NT2/D1 (cell line): ENCODE measurements around the gene FAM167B.
A peak's percentile ranks its signal among the peaks of the same experiment; 100 is the strongest.

Experiments used
- DNase-seq: peaks from one replicate; pipeline ENCODE4 v3.0.0-alpha.2; 2011; ENCODE audit warnings: low read depth, low spot score
- H3K27me3 ChIP-seq: 2 replicates; pipeline ENCODE4 v1.6.0; 2011; ENCODE audit warnings: mild to moderate bottlenecking; ENCODE audit not compliant: insufficient read length, insufficient read depth
- H3K36me3 ChIP-seq: 2 replicates; pipeline ENCODE4 v1.6.1; 2011; ENCODE audit warnings: mild to moderate bottlenecking, low read length, mixed read lengths; ENCODE audit not compliant: insufficient read depth, insufficient read length
- H3K4me1 ChIP-seq: 2 replicates; pipeline ENCODE4 v1.5.1; 2011; ENCODE audit not compliant: insufficient read depth, insufficient read length
- H3K4me3 ChIP-seq: 2 replicates; pipeline ENCODE4 v1.5.1; 2011; ENCODE audit warnings: low read depth; ENCODE audit not compliant: insufficient read length
- H3K9ac ChIP-seq: 2 replicates; pipeline ENCODE4 v1.6.0; 2011; ENCODE audit warnings: low read depth; ENCODE audit not compliant: insufficient read length
- H3K9me3 ChIP-seq: 2 replicates; pipeline ENCODE4 v1.5.1; 2011; ENCODE audit warnings: mild to moderate bottlenecking, low read length; ENCODE audit not compliant: insufficient read depth
- SUZ12 ChIP-seq: IDR thresholded peaks from 2 replicates; pipeline ENCODE4 v1.6.1; 2011; ENCODE audit not compliant: insufficient read length, insufficient read depth; ENCODE audit errors: extremely low read depth
- YY1 ChIP-seq: IDR thresholded peaks from 2 replicates; pipeline ENCODE4 v1.6.1; 2011; ENCODE audit not compliant: insufficient read length, insufficient read depth
- ZNF274 ChIP-seq: IDR thresholded peaks from 2 replicates; pipeline ENCODE4 v1.6.1; 2011; ENCODE audit warnings: mild to moderate bottlenecking, low read depth, low read length

The FAM167B gene

GRCh38 chr1:32246888-32247273 is at the start of gene FAM167B:
TSS of gene FAM167B (plus strand) at chr1:32247222. CDS start at chr1:32247422, 200 bp downstream.
- H3K9me3 ChIP-seq, result no peaks in the 10 kb centered on the region
- TF ChIP-seq ZNF274 (no peak), YY1 (no peak), SUZ12 (no peak)
- DNase-seq, result no peak
- no peaks in the 10 kb centered on the region for H3K36me3 ChIP-seq
- H3K4me1 ChIP-seq, result peaks cover 42% of the 10 kb centered on the region
- no peak within 1 kb of the TSS for H3K4me3 ChIP-seq
- H3K27me3 ChIP-seq, result no peaks in the 10 kb centered on the region
- H3K9ac ChIP-seq, result peak within 1 kb of the TSS; percentile 38

- TF ChIP-seq SUZ12, result no peak
- no peak for TF ChIP-seq YY1
- no peak for TF ChIP-seq ZNF274
- Histone ChIP-seq H3K4me3 (no peak overlapping the region), H3K27me3 (no peaks in the 10 kb centered on the region), H3K36me3 (peaks cover 62% of the 10 kb centered on the region), H3K4me1 (peaks cover 43% of the 10 kb centered on the region), H3K9ac (no peak overlapping the region), H3K9me3 (no peaks in the 10 kb centered on the region)
- no peak for DNase-seq
These were observed 49.2 kb upstream of the FAM167B start for GRCh38 chr1:32197837-32198236.

GRCh38 chr1:32198237-32199042 is 48.6 kb upstream of the FAM167B start:
- Histone ChIP-seq H3K9ac (no peak overlapping the region), H3K4me1 (peaks cover 43% of the 10 kb centered on the region)

GRCh38 chr1:32199043-32199716 is 47.8 kb upstream of the FAM167B start:
- peaks cover 1% of the 10 kb centered on the region for H3K27me3 ChIP-seq
- peaks cover 55% of the 10 kb centered on the region for H3K36me3 ChIP-seq
- no peak overlapping the region for H3K4me3 ChIP-seq
- no peak for TF ChIP-seq ZNF274
- TF ChIP-seq YY1, result no peak
- no peak for TF ChIP-seq SUZ12
- H3K9ac ChIP-seq, result peak overlapping the region; percentile 82
- no peaks in the 10 kb centered on the region for H3K9me3 ChIP-seq
- H3K4me1 ChIP-seq, result peaks cover 43% of the 10 kb centered on the region
- no peak for DNase-seq

More at GRCh38 chr1:32198237-32199042, 48.6 kb upstream of the FAM167B start:
- Histone ChIP-seq H3K9me3 (no peaks in the 10 kb centered on the region), H3K27me3 (no peaks in the 10 kb centered on the region), H3K36me3 (peaks cover 56% of the 10 kb centered on the region), H3K4me3 (no peak overlapping the region)
- DNase-seq, result no peak
- no peak for TF ChIP-seq YY1
- no peak for TF ChIP-seq SUZ12
- TF ChIP-seq ZNF274, result no peak

GRCh38 chr1:32199717-32200072 is 47.3 kb upstream of the FAM167B start:
- Histone ChIP-seq H3K9ac (peak overlapping the region; percentile 82), H3K4me1 (peaks cover 43% of the 10 kb centered on the region), H3K36me3 (peaks cover 54% of the 10 kb centered on the region), H3K4me3 (peak overlapping the region; percentile 64), H3K9me3 (no peaks in the 10 kb centered on the region), H3K27me3 (peaks cover 4% of the 10 kb centered on the region)
- no peak for DNase-seq
- no peak for TF ChIP-seq ZNF274
- no peak for TF ChIP-seq SUZ12
- no peak for TF ChIP-seq YY1

- no peak for TF ChIP-seq ZNF274
- no peak for TF ChIP-seq SUZ12
- TF ChIP-seq YY1, result no peak
- H3K4me3 ChIP-seq, result peak within 1 kb of the TSS; percentile 64
- DNase-seq, result peak; percentile 79
These were observed 46.6 kb upstream of the FAM167B start, which contains the start of gene CCDC28B for GRCh38 chr1:32200226-32201010. TSS of gene CCDC28B (plus strand) at chr1:32200595. CDS start at chr1:32201936, 1,341 bp downstream.

More at GRCh38 chr1:32200226-32201010, 46.6 kb upstream of the FAM167B start, which contains the start of gene CCDC28B:
- peaks cover 50% of the 10 kb centered on the region for H3K36me3 ChIP-seq
- peak within 1 kb of the TSS; percentile 82 for H3K9ac ChIP-seq
- no peaks in the 10 kb centered on the region for H3K9me3 ChIP-seq
- peaks cover 4% of the 10 kb centered on the region for H3K27me3 ChIP-seq
- peaks cover 46% of the 10 kb centered on the region for H3K4me1 ChIP-seq
